Measurements from ENCODE around the gene WNT5B.
A peak's percentile ranks its signal among the peaks of the same experiment; 100 is the strongest.

WNT5B gene

GRCh38 chr12:1594261-1595025, 34.6 kb upstream of the WNT5B start, which contains the start of gene FBXL14:
Gene FBXL14 (minus strand): TSS chr12:1594581. CDS start chr12:1594066, 515 bp downstream.
- peaks cover 45% of the 10 kb centered on the region for H3K79me2 ChIP-seq (ENCODE audit: insufficient read depth, low read length)
- H2AFZ ChIP-seq (ENCODE audit: low read length) = peak within 1 kb of the TSS; percentile 82
- no peaks in the 10 kb centered on the region for H3F3A ChIP-seq (ENCODE audit: low read depth)

GRCh38 chr12:1595026-1595561, 33.9 kb upstream of the WNT5B start:
- Histone ChIP-seq H3K27me3 (ENCODE audit: insufficient read depth, low read length, poor library complexity, severe bottlenecking) (no peaks in the 10 kb centered on the region), H3K4me3 (ENCODE audit: low read length, poor library complexity, severe bottlenecking) (peak overlapping the region; percentile 79), H3K79me2 (ENCODE audit: insufficient read depth, low read length) (peaks cover 38% of the 10 kb centered on the region), H3K9ac (ENCODE audit: low read depth, low read length, poor library complexity, severe bottlenecking) (peak overlapping the region; percentile 73), H3K36me3 (ENCODE audit: insufficient read depth, low read length) (no peaks in the 10 kb centered on the region), H3K4me2 (ENCODE audit: low read depth, low read length, poor library complexity, severe bottlenecking) (peak overlapping the region; percentile 88), H4K20me1 (ENCODE audit: insufficient read depth, low read length, poor library complexity, severe bottlenecking) (peaks cover 37% of the 10 kb centered on the region), H3K9me2 (replicated peaks; ENCODE audit: low read depth, low read length) (no peaks in the 10 kb centered on the region), H2AFZ (ENCODE audit: low read length) (peak overlapping the region; percentile 82), H3K9me3 (ENCODE audit: insufficient read depth, low read depth, low read length) (no peaks in the 10 kb centered on the region), H3K4me1 (ENCODE audit: insufficient read depth, low read length, poor library complexity, severe bottlenecking) (peaks cover 45% of the 10 kb centered on the region), H3F3A (ENCODE audit: low read depth) (no peaks in the 10 kb centered on the region)
- no peak for TF ChIP-seq EZH2phosphoT487 (IDR thresholded peaks at IDR 0.05; ENCODE audit: borderline replicate concordance)
- no peak for TF ChIP-seq CTCF (conservative IDR thresholded peaks at IDR 0.05; ENCODE audit: low read length)

More at GRCh38 chr12:1594261-1595025, 34.6 kb upstream of the WNT5B start, which contains the start of gene FBXL14:
- H3K9ac ChIP-seq (ENCODE audit: low read depth, low read length, poor library complexity, severe bottlenecking) = peak within 1 kb of the TSS; percentile 83
- peak within 1 kb of the TSS; percentile 99 for H3K4me2 ChIP-seq (ENCODE audit: low read depth, low read length, poor library complexity, severe bottlenecking)
- peaks cover 44% of the 10 kb centered on the region for H4K20me1 ChIP-seq (ENCODE audit: insufficient read depth, low read length, poor library complexity, severe bottlenecking)
- H3K9me3 ChIP-seq (ENCODE audit: insufficient read depth, low read depth, low read length) = no peaks in the 10 kb centered on the region
- no peaks in the 10 kb centered on the region for H3K27me3 ChIP-seq (ENCODE audit: insufficient read depth, low read length, poor library complexity, severe bottlenecking)
- H3K4me1 ChIP-seq (ENCODE audit: insufficient read depth, low read length, poor library complexity, severe bottlenecking) = peaks cover 52% of the 10 kb centered on the region
- H3K4me3 ChIP-seq (ENCODE audit: low read length, poor library complexity, severe bottlenecking) = peak within 1 kb of the TSS; percentile 82
- H3K36me3 ChIP-seq (ENCODE audit: insufficient read depth, low read length) = no peaks in the 10 kb centered on the region
- TF ChIP-seq CTCF (conservative IDR thresholded peaks at IDR 0.05; ENCODE audit: low read length) (no peak), EZH2phosphoT487 (IDR thresholded peaks at IDR 0.05; ENCODE audit: borderline replicate concordance) (no peak)
- no peaks in the 10 kb centered on the region for H3K9me2 ChIP-seq (replicated peaks; ENCODE audit: low read depth, low read length)

- Histone ChIP-seq H3K4me1 (ENCODE audit: insufficient read depth, low read length, poor library complexity, severe bottlenecking) (peaks cover 38% of the 10 kb centered on the region), H4K20me1 (ENCODE audit: insufficient read depth, low read length, poor library complexity, severe bottlenecking) (peaks cover 30% of the 10 kb centered on the region), H3K9me2 (replicated peaks; ENCODE audit: low read depth, low read length) (no peaks in the 10 kb centered on the region), H3K4me2 (ENCODE audit: low read depth, low read length, poor library complexity, severe bottlenecking) (peak overlapping the region; percentile 88), H2AFZ (ENCODE audit: low read length) (no peak overlapping the region), H3K4me3 (ENCODE audit: low read length, poor library complexity, severe bottlenecking) (peak overlapping the region; percentile 79), H3K27me3 (ENCODE audit: insufficient read depth, low read length, poor library complexity, severe bottlenecking) (no peaks in the 10 kb centered on the region), H3K9me3 (ENCODE audit: insufficient read depth, low read depth, low read length) (no peaks in the 10 kb centered on the region), H3K79me2 (ENCODE audit: insufficient read depth, low read length) (peaks cover 31% of the 10 kb centered on the region), H3K36me3 (ENCODE audit: insufficient read depth, low read length) (no peaks in the 10 kb centered on the region), H3K9ac (ENCODE audit: low read depth, low read length, poor library complexity, severe bottlenecking) (peak overlapping the region; percentile 73), H3F3A (ENCODE audit: low read depth) (no peaks in the 10 kb centered on the region)
- TF ChIP-seq EZH2phosphoT487 (IDR thresholded peaks at IDR 0.05; ENCODE audit: borderline replicate concordance) (no peak), CTCF (conservative IDR thresholded peaks at IDR 0.05; ENCODE audit: low read length) (no peak)
Measured at GRCh38 chr12:1595690-1596347, 33.2 kb upstream of the WNT5B start.

Measured in Loucy (cell line).